GM21390 (cell line): ENCODE results near the gene IQGAP1.

Experiments
- ATAC-seq: cut with Tn5 transposase; IDR thresholded peaks from one replicate; pipeline ENCODE4 v1.9.1; 2021; ENCODE audit not compliant: unreplicated experiment

IQGAP1 gene

GRCh38 chr15:90523373-90523772 is 135.3 kb downstream of the IQGAP1 start:
- ATAC-seq, result no peak

- ATAC-seq, result peak; percentile 68
These were observed 136.2 kb downstream of the IQGAP1 start for GRCh38 chr15:90524018-90524803.

- no peak for ATAC-seq
These were observed 140.9 kb downstream of the IQGAP1 start for GRCh38 chr15:90529011-90529370.

- peak; percentile 71 for ATAC-seq
These were observed 141.6 kb downstream of the IQGAP1 start, which contains the start of gene CRTC3 for GRCh38 chr15:90529371-90530249. TSS of gene CRTC3 (plus strand) at chr15:90529923. CDS start at chr15:90530072, 149 bp downstream.

DNA sequence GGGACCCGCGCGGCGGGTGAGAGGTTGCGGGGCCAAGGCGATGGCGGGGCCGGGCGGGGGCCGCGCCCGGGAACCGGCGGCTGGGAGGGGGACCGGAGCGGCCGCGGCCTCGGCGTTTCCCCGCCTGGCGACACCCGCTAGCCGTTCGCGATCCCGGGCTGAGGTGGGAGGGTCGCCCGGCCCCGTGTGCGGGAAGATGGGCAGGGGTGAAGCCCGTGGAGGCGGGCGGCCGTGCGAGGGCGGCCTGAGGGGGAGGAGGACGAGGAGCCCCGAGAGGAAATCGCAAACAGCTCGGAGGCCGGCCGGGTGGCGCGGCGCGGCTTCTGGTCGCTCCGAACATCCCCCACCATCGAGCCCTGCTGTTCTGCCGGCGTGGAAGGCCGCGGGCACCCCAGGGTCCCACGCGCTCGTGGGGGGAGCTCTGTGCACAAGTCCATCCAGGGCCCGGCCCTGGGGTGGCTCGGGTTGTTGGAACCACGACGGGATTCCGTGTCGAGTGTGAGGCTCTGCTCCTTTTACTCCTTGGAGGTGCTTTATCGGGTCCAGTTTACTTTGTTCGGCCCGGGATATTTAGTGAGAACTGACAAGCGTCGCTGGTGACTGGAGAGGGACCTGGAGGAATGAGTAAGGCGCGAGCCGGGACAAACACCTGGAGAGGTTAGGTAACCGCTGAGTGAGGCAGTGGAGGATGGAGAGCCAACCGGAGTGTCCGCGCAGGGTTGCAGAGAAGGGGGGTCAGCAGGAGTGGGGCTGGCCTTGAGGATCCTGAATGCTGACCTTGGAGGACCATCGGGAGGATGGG is 142.4 kb downstream of the IQGAP1 start:
- ATAC-seq, result peak; percentile 41

DNA sequence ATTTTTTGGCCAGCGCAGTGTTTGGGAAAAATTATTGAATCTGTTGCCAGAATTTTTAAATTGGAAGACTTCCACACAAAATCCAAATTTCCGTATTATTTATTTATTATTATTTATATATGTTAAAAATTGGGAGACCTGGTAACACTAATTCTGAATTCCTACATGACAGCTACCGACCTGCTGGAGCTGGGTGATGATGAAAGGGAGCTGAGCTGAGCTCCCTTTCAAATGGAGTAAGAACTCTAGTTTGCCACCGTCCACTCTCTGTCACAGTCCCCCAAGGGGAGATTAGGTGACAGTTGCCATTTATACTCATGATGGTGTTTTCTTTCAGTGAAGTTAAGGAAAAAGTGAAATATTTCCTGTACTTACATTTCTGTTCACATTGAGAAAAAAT is 143.1 kb downstream of the IQGAP1 start:
- no peak for ATAC-seq

DNA sequence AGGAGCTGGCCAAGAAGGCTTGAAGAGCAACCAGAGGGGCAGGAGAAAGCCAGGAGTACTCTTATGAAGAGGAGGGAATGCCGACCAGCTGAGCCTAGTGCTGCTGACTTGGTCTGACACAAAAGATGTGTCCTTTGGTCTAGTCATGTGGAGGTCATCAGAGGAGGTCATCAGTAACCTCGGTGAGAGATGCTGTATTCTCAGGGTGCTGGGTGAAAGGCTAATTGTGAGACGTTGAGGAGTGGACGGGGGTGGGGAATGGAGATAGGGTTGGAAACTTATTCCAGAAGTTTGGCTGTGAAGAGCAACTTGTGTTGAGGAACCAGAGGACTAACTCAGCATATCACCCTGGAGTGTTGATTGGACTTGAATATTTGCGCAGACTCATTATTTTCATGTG is 147.2 kb downstream of the IQGAP1 start:
- no peak for ATAC-seq

DNA sequence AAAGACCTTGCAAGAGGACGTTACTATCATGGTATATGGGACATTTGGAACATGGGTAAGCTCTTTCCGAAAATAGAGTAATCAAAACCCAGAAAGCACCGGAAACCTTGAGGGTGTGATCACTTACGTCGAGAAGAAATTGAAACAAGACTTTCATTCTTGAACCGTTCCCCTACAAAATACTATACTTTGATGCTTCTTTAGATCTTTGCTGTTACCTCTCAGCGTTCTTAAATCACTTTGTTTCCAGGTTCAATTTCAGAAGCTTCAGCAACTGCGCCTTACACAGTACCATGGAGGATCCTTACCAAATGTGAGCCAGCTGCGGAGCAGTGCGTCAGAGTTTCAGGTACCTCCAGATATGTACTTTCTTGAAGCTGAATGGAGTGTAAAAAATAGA is 151.7 kb downstream of the IQGAP1 start:
- no peak for ATAC-seq

GRCh38 chr15:90540768-90541167 is 152.7 kb downstream of the IQGAP1 start:
- no peak for ATAC-seq

- no peak for ATAC-seq
These were observed 157.1 kb downstream of the IQGAP1 start for GRCh38 chr15:90545095-90545494.

GRCh38 chr15:90547540-90547939 is 159.5 kb downstream of the IQGAP1 start:
- no peak for ATAC-seq

GRCh38 chr15:90550919-90551318 is 162.9 kb downstream of the IQGAP1 start:
- ATAC-seq, result no peak
